Suppressor macrophage treated with lipopolysaccharide for 1 hour (primary cell): ENCODE measurements around the gene OPCML.

Source experiments
- DNase-seq, 3 donors: peaks; one replicate each; pipeline ENCODE4 v3.0.0-alpha.2; 2020 to 2022

Gene OPCML

GRCh38 chr11:132519241-132519815 is 1013.0 kb downstream of the OPCML start:
- no peak for DNase-seq

GRCh38 chr11:132504501-132505041 is 1027.7 kb downstream of the OPCML start:
- DNase-seq = no peak

DNA sequence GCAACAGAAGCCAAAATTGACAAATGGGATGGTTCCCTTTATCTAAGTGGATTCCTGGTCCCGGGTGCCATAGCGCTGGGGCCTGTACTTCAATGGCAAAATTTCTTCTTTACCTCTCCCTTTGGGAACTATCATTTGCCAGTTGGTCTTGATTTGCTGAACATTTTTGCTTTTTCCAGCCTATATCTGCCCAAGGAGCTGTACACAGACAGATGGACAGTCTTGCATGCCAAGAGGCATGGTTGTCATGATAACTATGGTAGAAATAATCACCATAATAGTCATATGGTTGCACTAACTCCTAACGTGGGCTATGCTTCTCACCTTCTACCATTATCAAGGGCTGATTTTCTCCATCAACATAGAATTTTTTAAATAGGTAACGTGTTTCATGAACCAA is 1030.9 kb downstream of the OPCML start:
- no peak for DNase-seq

DNA sequence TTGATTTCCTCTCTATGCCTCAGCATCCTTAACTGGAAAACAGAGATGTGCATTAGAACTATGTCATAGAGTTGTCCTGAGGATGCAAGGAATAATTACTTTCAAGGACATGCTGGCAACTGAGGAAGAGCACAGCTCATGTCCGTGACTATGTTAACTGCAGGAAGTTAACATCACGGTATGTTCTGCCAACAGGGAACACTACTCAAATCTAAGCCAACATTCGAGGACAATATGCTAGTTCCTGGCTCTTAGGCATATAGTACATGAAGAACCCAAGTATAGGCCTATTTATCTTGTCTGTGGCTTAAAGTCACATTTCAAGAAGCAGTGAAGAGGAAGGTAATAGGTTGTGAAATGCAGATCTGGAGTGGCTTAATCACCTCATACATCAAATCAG is 1032.6 kb downstream of the OPCML start:
- no peak for DNase-seq

DNA sequence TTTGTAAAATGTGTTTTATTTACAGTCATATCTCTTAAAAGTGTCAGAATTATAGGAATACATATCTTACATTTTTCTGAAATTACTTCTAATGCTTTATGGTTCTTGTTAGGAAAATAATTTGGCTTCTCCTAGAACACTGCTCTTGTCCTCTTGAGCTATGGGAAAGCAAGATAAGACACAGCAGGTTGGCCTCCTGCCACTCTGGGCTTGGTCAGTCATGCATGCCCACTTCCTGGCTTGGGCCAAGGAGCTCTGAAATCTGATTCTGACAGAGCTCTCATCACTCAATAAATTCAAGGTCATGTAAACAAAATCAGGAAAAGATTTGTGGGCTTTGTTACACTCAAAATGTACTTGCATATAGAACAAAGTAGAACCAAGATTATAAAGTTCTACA is 1036.0 kb downstream of the OPCML start:
- DNase-seq = no peak

DNA sequence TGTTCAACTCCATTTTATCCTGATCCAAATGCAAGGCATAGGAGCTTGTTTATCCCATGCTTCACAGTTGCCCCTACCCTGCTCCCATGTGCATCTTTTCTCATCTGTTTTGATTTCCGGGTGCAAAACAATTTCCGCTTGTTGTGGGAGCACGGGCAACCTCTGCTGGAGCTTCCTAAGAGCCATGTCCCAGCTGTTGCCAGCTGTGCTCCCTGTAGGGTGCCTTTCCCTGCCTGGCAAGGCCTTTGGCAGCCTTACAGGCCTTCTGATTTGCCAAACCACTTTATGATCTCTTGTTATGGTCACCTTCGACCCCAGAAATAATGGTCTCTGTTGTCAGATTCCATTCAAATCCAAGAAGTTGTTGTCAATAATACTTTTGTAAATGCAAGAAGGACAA is 1038.5 kb downstream of the OPCML start:
- no peak for DNase-seq

GRCh38 chr11:132490978-132491377 is 1041.3 kb downstream of the OPCML start:
- DNase-seq = no peak

DNA sequence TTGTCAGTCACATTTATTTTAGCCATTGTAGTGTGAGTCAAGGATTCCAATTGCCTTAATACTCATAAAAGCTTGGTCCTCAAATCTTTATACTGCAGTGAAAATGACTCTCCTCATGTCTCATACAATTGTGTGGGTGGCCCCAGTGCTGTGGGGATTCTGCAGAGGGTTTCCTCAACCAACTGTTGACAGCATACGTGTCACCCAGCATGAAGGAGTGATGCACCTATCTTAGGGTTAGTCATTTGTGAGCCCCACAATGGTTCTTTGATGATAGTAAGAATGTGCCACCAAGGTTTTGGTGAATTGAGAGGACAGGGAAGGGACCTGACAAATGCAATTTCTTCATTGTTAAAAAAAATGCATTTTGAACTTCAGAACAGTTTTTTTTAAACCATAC is 1046.2 kb downstream of the OPCML start:
- DNase-seq = no peak

DNA sequence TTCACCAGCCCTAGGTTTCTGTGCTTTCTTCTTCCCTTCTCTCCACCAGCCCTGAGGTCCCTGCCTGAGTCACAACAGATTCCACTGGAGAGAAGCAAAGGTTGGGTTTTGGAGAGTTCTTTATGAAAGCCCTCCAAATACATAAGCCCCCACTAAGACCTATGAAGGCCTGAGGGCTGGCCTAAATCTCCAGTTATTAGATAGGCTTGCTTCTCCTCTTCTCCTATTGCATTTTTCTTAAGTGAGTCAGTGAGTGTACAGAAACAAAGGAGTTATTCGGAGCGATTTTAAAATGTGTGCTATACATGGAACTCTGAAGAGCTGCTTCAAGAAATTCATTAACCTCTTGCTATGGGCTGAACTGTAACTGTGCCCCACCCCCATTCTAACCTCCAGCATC is 1057.3 kb downstream of the OPCML start:
- no peak for DNase-seq

DNA sequence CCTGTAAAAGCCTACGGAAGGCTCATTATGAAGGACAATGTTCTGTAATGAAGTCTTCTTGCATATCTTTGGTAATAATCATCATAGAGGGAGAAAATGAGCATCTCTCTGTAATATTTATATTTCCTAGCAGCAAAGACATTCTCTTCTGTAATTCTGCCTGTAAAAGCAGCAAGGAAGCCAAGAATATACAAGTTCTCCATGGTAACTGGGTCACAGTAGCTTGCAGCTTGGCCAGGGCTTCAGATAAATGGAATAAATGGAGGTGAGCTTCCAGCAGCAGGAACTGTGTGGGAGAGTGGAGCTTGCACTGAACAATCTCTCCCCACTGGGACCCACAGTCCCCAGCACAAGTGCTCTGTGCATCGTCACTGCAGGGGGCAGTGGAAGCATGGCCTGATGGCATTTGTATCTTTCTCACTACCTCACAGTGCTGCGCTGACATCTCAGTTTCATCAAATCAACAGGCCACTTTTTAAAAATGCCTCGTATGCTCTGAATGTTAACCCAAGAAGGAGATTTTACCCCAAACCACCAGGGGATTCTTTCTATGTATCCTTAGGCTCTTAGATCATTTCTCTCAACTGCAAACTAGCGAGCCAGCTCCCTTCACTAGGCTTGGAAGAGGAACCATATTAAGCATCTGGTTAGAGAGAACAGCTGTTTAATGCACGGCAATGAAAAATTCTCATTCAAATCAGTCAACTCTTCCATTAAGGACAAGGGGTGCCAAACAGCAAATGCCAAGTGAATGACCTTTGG is 1059.7 kb downstream of the OPCML start:
- no peak for DNase-seq

DNA sequence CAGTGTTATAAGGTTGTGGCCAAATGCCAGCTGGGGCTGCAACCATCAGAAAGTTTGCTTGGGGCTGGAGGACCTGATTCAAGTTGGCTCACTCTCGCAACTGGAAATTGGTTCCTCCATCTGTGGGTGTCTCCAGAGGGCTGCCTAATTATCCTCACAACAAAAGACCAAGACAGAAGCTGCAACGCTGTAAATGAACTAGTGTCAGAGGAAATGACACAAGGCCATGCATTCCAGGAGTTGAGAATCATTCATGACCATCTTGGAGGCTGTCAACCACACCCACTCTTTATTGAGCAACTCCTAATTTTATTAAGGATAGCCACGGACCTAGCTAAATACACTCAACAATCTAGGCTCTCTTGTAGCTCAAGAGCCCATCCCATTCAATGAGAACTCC is 1060.8 kb downstream of the OPCML start:
- no peak for DNase-seq

DNA sequence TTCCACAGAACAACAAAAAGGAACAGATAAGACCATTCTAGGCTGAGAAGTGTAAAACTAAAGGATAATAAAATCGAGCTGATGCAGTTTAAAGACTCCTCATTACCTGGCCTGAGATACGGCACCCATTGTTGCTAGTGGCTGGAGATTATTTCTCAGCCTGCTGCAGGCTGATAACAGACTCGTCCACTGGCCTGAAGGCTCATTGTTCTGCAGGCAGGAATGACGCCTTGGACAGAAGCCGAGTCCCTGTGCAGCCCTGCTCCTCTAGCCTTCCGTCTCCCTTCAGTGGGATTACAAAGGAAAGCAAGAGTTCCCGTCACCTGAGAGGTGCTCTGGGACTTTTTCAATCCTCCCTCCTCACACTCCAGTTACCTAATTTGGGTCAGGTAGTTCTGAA is 1065.3 kb downstream of the OPCML start:
- no peak for DNase-seq

- no peak for DNase-seq
Measured at GRCh38 chr11:132464939-132465338, 1067.4 kb downstream of the OPCML start.

- DNase-seq = no peak
Measured at GRCh38 chr11:132464003-132464342, 1068.3 kb downstream of the OPCML start.

GRCh38 chr11:132463295-132464002 is 1068.9 kb downstream of the OPCML start:
- no peak for DNase-seq

- DNase-seq = no peak
Measured at GRCh38 chr11:132459736-132460135, 1072.6 kb downstream of the OPCML start.

DNA sequence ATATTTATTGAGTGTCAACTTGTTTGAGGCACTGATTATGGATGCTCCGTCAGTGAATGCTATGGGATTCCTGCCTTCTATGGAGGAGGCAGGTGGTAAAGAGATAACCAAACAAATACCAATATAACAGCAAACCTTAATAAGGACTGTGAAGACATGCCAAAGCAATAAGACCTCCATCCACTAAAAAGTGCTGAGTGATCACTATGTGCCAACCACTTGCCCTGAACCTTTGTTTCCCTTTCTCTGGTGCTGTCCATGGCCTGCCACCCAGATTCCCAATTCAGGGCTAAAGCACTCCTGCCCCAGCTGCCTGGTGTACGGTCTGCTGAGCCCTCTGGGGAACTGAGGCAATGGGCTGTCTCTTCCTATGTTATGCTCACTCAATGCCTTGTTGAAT is 1074.9 kb downstream of the OPCML start:
- no peak for DNase-seq

DNA sequence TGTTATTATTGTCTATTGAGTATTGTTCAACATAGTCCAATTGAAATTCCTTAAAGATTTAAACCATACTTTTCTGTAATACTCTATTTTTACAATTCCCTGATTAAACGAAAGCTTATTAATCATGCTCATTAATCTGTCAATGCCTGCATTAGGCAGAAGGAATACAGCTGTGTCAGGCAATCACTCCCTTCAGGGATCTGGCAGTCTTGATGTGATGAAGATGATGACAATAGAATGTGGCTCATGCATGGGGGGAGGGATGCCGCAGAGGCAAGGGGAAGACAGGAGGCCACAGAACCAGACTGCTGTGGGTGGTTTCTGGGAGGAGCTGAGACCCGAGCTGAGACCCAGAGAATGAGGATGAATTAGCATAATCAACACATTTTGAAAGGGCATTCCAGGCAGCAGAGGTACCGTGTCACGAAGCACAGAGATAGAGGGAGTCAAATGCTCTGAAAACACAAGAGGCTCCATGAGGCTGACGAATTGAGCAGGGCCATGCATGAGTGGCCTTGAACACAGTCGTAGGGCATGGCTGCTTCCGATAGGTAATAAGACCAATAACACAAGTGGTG is 1075.5 kb downstream of the OPCML start:
- DNase-seq = no peak

DNA sequence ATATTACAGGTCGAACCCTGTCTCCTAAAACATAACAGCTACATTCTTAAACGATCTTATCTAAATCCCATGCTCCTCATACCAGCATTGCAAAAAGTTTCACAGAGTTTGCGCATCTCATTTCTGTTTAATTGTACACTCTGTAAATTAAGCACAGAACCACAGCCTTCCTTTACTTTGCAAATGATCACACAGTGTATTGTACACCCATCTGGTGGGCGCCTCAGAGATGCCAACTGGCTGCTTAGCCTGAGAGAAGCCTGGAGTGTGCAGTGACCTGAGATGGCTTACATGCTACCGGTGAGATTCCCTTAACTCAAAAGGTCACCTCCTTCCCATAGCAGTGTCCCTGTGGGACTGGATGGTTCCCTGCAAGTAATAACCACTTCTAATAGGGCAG is 1077.3 kb downstream of the OPCML start:
- no peak for DNase-seq

- DNase-seq = no peak
Measured at GRCh38 chr11:132453406-132453805, 1078.9 kb downstream of the OPCML start.

DNA sequence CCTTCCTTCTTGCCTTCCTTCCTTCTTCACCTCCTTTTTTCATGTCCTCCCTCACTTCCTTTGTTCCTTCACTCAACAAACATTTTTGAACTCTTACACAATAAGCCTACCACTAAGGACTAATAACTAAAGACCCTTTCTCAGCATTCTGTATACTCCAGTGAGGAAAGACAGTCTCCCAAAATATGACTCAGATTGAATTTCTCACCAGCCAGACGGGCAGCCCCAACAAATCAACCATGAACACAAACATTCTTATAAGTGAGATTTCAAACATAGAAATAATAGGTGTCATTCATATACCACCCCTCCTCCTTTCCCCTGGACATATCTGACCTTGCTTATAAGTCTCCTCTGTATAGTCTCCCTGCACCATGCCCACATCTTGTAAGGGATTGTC is 1079.7 kb downstream of the OPCML start:
- no peak for DNase-seq

DNA sequence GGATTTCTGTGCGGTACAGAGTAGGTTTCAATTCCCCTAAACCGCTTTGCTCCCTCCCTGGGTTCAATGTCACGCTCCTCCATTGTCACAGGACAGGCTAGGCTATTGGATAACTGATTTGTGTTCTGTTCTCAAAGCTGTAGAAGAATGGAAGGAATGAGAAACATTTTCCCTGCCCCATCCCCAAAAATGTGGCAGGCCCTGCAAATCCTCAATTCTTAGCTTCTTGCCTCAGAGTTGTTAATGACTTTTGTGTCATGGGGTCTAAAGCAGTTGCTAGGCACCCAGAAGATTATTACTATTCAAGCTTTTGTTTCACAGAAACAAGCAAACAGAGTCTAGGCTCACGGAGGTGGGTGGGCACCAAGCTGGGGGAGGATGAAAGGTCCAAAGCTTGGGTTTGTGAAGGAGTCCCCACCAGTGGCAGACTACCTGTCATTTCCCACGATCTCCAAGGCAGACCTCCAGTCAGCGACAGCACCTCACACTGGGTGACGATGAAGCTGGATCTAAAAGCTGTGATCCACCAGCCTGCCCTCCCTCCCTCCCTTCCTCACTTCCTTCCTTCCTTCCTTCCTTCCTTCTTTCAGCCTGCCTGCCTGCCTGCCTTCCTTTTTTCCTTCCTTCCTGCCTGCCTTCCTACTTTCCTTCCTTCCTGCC is 1080.2 kb downstream of the OPCML start:
- no peak for DNase-seq

DNA sequence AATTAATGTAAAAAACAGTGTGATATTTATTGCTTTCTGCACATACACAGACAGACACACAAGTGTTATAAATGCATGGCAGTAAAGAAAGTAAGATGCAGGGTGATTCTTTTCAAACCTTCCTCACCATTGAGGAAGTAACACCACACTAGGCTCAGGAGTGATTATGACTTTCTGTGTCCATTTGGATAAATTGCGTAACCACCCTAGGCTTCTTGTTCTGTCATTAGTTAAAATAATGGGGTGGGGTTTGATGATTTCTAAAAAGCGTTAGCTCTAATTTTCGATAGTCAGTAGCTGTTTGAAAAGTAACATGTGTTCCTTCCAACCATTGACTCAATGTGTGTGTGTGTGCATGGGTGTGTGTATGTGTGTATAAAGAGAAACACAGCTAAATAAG is 1081.7 kb downstream of the OPCML start:
- DNase-seq = no peak
